HG03039 (cell line): ENCODE data around the gene HDGF.

Source experiments
- ATAC-seq: cut with Tn5 transposase; IDR thresholded peaks from one replicate; pipeline ENCODE4 v1.9.1; 2021; ENCODE audit warnings: mild to moderate bottlenecking, moderate library complexity; ENCODE audit not compliant: unreplicated experiment

The HDGF gene

GRCh38 chr1:156703336-156703735 lies 48.1 kb downstream of the HDGF start:
- no peak for ATAC-seq

DNA sequence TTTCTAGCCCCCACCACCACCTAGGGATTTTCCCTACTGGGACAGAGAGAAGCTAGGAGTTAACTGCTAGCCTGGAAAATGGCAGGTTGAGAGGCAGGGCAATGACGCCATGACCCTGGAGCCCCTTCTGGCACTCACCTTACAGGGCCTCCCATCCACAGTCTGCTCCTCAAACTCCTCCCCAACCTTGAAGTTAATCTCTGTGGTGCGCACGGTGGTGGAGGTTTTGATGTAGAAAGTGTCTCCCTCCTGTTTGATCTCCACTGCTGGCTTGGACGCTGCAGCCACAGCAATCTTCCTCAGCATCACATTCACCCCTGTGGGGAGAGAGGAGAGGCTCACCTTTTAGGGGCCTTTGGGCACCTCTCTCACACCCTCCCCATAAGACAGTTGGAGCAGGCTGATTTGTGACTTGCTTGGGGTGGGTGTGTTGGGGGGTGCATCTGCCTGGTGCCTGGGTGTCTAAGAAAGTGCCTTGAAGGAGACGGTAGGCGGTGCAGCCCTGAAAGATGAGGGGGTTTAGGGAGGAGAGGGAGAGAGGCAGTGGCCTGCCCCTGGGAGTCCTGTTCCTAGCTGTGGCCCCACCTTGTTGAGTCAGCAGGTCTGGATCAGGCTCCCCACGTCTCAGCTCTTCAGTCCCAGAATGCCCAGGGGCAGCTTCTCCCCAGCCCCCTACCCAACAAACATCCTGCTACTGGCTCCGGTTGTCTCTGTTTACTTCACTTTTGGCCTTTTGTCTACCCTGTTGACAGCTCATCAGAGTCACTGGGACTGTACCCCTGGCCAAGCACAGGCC lies 50.5 kb downstream of the HDGF start:
- ATAC-seq: no peak

DNA sequence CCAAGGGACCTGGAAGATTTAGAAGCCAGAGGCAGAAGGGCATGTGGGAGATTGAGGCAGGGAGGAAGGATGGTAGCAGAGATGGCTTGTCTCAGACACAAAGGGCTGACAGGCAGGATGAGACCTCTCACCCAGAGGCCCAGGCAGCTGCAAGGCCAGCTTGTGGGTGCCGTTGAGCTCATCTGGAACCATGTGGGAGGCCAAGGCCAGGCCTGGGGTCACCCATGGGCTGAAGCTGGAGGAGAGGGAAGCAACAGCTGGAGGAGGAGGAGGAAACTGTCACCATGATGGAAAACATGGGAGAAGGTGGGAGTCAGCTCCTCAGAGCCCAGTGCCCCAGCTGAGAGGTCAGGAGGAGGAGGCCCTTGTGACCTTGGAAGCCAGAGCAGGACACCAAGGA lies 52.5 kb downstream of the HDGF start:
- no peak for ATAC-seq

DNA sequence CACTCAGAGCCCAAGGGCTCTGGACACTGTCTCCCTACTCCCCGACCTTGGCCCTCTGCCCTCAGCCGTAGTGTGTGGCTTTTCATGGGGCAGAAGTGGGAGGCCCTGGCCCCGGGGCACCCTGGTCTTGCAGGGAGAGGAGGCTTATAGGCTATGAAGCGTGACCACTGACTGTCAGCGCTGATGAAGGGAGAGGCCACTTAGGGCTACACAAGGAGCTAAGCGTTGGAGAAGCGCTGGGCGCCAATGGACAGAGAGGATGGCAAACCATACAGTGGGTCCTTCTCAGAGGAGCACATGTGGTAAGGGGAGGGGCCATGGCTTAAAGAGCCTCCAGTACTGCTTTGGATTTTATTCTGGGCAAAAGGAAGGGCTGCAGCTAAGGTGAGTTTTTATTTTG lies 54.0 kb downstream of the HDGF start:
- no peak for ATAC-seq

GRCh38 chr1:156696755-156697154 lies 54.7 kb downstream of the HDGF start:
- no peak for ATAC-seq

DNA sequence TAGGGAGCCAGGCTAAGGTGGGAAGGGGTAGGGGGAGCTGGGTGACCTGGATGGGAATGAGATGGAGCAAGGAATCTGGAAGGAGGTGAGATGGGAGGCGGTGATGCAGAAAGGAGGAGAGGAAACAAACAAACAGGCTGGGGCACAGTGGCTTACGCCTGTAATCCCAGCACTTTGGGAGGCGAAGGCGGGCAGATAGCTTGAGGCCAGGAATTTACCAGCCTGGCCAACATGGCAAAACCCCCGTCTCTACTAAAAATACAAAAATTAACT lies 56.8 kb downstream of the HDGF start:
- no peak for ATAC-seq

DNA sequence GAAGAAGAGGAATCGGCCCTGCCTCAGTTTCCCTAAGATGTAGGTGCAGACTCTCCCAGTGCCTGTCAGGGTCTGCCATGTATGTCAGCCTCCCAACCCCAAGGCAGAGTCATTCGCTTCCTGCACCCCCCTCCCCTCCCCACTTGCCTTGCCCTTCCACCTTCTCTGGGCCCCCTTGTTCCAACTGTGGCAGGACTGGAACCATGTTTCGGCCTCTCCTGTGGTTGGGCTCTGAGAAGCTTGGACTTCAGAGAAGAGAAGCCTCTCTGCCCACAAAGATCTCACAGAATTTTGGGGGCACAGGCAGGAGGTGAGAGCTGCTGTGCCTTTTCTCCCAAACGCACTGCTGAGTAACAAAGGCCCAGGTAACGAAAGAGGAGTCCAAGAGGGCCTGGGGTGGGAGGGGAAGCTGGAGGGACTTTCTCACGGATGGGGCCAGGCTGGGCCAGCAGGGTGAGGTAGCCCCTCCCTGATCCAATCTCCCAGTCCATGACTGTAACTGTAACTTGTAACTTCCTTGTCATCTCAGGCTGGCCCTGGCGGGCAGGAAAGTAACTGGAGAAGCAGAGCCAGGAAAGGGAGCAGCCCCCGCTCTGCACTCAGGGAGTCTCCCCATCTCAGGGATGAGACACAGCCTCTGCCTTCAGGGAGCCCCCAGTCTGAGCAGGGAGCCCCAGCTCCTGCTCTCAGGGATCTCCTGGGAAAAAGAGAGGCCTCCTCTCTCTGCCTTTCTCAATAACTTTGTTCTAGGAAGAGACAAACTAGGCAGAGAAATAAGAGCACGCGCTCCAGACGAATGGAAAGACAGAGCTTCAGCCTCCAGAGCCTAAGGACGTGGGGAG lies 57.4 kb downstream of the HDGF start:
- ATAC-seq: no peak

DNA sequence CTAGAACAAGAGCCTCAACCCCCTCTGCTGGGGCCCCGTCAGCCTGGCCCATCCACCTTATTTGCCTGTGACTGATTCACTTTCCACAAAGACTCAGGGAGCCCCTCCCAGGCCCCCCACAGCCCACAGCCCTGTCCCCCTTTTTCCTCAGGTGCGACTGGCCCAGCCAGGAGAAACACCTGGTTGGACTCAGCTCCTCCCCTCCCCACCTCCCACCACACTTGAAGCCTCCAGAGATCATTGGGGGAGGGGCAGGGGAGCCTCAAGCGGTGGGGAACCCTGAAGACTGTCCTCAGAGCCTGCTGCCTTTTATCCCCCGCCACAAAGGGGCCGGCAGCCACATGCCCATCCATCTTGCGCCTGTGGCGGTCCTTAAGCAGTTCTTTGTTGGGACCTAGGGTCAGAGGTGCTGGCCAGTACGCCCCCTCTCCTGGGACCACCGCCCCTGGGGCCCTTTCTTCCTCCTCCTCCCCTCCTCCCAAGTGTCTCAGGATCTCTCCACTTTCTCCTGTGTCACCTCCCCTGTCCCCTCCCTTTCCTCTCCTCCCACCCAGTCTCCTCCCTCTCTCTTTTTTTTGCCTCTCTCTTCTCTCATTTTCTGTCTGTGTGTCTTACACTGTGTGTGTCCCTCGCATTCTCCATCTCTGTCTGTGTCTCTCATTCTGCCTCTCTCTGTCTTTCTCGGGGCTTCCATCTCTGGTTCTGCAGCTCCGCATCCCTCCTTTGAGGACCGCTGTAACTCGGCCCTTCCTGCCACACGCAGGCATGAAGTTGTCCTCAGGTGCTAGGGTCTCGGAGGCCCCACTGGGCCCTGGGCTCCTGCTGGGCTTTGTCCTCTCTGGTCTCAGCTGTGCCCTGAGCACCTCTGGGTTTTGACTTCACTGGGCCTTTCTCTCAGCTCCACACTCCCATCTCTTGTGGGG lies 58.3 kb downstream of the HDGF start:
- no peak for ATAC-seq

DNA sequence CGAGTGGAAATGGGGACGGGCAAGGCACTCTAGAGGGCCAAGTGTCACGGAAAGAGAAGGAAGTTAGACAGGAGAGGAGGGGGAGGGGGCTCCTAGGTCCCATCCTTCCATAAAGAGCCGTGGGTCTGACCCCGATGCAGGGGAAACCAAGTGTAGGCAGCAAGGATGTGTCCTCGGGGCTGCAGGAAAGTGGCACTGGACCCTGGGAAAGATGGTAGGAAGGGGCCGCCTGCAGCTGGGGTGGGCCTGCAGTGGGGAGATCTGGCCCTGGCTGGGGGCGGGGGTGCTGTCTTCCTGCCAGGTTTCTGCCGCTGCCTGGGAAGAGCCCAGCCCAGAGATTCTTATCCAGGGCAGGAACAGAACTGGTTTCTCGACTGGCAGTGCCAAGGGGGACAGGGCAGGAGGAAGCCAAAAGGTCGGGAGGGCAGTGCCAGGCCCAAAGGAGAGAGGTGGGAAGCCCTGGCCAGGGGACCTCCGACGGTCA lies 59.0 kb downstream of the HDGF start:
- no peak for ATAC-seq
